Choroid plexus epithelial cell (primary cell): ENCODE data around the gene KCNB1.
A peak's percentile ranks its signal among the peaks of the same experiment; 100 is the strongest.

Source experiments
- DNase-seq: peaks from one replicate; pipeline ENCODE4 v3.0.0-alpha.2; 2010; ENCODE audit warnings: low read depth
- H3K4me3 ChIP-seq: 2 replicates; pipeline ENCODE4 v1.5.1; 2011; ENCODE audit warnings: low read depth, mild to moderate bottlenecking, control low read depth, low read length, moderate library complexity
- CTCF ChIP-seq: conservative IDR thresholded peaks from 2 replicates; pipeline ENCODE4 v1.5.1; 2011; ENCODE audit warnings: low read depth, mild to moderate bottlenecking, control low read depth, inconsistent platforms, low read length, moderate library complexity

Gene KCNB1

GRCh38 chr20:49431329-49431728, 51.1 kb downstream of the KCNB1 start:
- DNase-seq, result peak; percentile 55
- no peak overlapping the region for H3K4me3 ChIP-seq
- no peak for TF ChIP-seq CTCF

GRCh38 chr20:49430320-49430719, 52.1 kb downstream of the KCNB1 start:
- no peak overlapping the region for H3K4me3 ChIP-seq
- TF ChIP-seq CTCF, result no peak
- DNase-seq, result no peak

GRCh38 chr20:49427751-49428518, 54.5 kb downstream of the KCNB1 start:
- H3K4me3 ChIP-seq, result no peak overlapping the region
- peak; percentile 65 for DNase-seq
- no peak for TF ChIP-seq CTCF

- no peak overlapping the region for H3K4me3 ChIP-seq
- no peak for DNase-seq
- TF ChIP-seq CTCF, result no peak
Measured at GRCh38 chr20:49426873-49427272, 55.6 kb downstream of the KCNB1 start.

GRCh38 chr20:49426395-49426794, 56.1 kb downstream of the KCNB1 start:
- DNase-seq, result no peak
- no peak overlapping the region for H3K4me3 ChIP-seq

GRCh38 chr20:49424536-49424935, 57.9 kb downstream of the KCNB1 start:
- no peak overlapping the region for H3K4me3 ChIP-seq
- no peak for TF ChIP-seq CTCF
- DNase-seq, result no peak

More at GRCh38 chr20:49426395-49426794, 56.1 kb downstream of the KCNB1 start:
- TF ChIP-seq CTCF, result no peak

- no peak for TF ChIP-seq CTCF
- H3K4me3 ChIP-seq, result no peak overlapping the region
- DNase-seq, result no peak
Measured at GRCh38 chr20:49422161-49422560, 60.3 kb downstream of the KCNB1 start.
